Esophagus squamous epithelium (tissue), 4 donors: ENCODE data around the gene HOXD10.

ENCODE experiments used
- CTCF ChIP-seq, 6 experiments: fragments of 450-650 bp in 4 of 6; fragments of 200-600 bp in 2 of 6; sonication (generic) in 2 of 6; IDR thresholded peaks; one replicate each; pipeline ENCODE4 v1.5.1; 2016 to 2019; ENCODE audit warnings: antibody characterized with exemption in 6 of 6, mild to moderate bottlenecking in 4 of 6, moderate library complexity in 4 of 6
- POLR2A ChIP-seq, 4 donors: fragments of 450-650 bp; IDR thresholded peaks; one replicate each; pipeline ENCODE4 v1.6.1; 2017; ENCODE audit warnings: antibody characterized with exemption in 4 of 4, mild to moderate bottlenecking in 4 of 4, moderate library complexity in 3 of 4

- TF ChIP-seq CTCF (IDR thresholded peaks at IDR 0.05) (no peak), POLR2A (IDR thresholded peaks at IDR 0.05) (no peak)
Measured at GRCh38 chr2:176165370-176166050, 48.9 kb downstream of the HOXD10 start.
